SK-N-SH treated with all-trans-retinoic acid at 6 μM for 48 hours (cell line): ENCODE data around the gene MAD2L1.

Experiments used
- ARNTL ChIP-seq: fragments of 450-650 bp; formaldehyde crosslinking; IDR thresholded peaks from 2 replicates; pipeline ENCODE4 v1.5.0; 2020; ENCODE audit warnings: low read depth, mild to moderate bottlenecking, moderate library complexity, borderline replicate concordance
- CSDC2 ChIP-seq: fragments of 250-450 bp; sonication (Bioruptor Pico); IDR thresholded peaks from 2 replicates; pipeline ENCODE4 v1.5.0; 2020; ENCODE audit warnings: mild to moderate bottlenecking, moderate library complexity
- ZC3H10 ChIP-seq: fragments of 250-450 bp; sonication (Bioruptor Pico); IDR thresholded peaks from 2 replicates; pipeline ENCODE4 v1.5.1; 2021; ENCODE audit warnings: mild to moderate bottlenecking, moderate library complexity
- ZNF8 ChIP-seq: fragments of 450-650 bp; formaldehyde crosslinking; IDR thresholded peaks from 2 replicates; pipeline ENCODE4 v1.5.0; 2020; ENCODE audit warnings: mild to moderate bottlenecking, moderate library complexity
- TF ChIP-seq, protein P1 (sequence below): fragments of 250-450 bp; sonication (Bioruptor Pico); IDR thresholded peaks from 2 replicates; pipeline ENCODE4 v1.5.1; 2021; ENCODE audit warnings: mild to moderate bottlenecking, moderate library complexity

DNA sequence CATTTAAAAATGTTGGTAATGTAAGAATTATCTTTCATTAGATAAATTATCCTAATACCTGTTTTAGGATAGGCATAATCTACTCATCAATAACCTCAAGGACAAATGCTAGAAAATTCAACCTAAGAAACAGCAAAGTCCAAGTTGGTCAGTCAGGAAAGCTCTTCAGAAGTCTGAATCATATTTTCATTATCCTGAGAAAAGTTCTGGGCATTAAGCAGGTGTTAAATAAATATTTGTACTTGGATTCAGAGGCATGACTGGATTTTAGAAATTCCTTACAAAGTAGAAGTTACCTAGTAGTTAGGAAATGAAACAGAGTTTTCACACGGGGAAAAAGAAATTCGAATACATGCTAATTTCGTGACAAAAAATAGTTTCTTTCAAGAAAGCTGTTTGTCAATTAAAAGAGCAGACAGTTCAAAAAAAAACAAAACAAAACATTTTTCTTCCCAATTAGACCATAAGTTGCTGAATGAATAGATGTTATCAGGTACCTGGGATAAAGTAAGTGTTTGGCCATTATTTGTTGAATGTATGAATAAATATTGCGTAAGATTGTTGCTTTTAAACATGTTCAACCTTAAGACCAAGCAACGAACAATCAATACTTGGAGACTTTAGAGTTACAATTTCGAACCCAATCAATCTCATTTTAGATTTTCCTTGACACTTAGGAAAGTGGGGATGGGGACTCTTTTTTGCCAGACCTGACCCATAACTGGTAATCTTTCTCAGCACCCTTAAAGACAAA is 48.5 kb downstream of the MAD2L1 start:
- TF ChIP-seq, protein P1, sequence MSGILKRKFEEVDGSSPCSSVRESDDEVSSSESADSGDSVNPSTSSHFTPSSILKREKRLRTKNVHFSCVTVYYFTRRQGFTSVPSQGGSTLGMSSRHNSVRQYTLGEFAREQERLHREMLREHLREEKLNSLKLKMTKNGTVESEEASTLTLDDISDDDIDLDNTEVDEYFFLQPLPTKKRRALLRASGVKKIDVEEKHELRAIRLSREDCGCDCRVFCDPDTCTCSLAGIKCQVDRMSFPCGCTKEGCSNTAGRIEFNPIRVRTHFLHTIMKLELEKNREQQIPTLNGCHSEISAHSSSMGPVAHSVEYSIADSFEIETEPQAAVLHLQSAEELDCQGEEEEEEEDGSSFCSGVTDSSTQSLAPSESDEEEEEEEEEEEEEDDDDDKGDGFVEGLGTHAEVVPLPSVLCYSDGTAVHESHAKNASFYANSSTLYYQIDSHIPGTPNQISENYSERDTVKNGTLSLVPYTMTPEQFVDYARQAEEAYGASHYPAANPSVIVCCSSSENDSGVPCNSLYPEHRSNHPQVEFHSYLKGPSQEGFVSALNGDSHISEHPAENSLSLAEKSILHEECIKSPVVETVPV (CRISPR knock-in tag), result no peak
- TF ChIP-seq CSDC2 (CRISPR knock-in tag), result no peak
- TF ChIP-seq ZNF8, result no peak
- TF ChIP-seq ZC3H10, result no peak
- no peak for TF ChIP-seq ARNTL (CRISPR knock-in tag)
